ENCODE measurements around the gene VLDLR.

- no peak for TF ChIP-seq CTCF (optimal IDR thresholded peaks at IDR 0.05 in 1 of 3, IDR thresholded peaks at IDR 0.05 in 1 of 3, conservative IDR thresholded peaks at IDR 0.05 in 1 of 3; ENCODE audit: extremely low read depth in 1 of 3, insufficient read depth in 2 of 3, low read length in 3 of 3)
- TF ChIP-seq EZH2 (IDR thresholded peaks at IDR 0.05; ENCODE audit: low read length) = no peak
These were observed 4.8 kb upstream of the VLDLR start for GRCh38 chr9:2616692-2617377.

Data from keratinocyte (primary cell).